ENCODE data around the gene LMCD1.

The LMCD1 gene

DNA sequence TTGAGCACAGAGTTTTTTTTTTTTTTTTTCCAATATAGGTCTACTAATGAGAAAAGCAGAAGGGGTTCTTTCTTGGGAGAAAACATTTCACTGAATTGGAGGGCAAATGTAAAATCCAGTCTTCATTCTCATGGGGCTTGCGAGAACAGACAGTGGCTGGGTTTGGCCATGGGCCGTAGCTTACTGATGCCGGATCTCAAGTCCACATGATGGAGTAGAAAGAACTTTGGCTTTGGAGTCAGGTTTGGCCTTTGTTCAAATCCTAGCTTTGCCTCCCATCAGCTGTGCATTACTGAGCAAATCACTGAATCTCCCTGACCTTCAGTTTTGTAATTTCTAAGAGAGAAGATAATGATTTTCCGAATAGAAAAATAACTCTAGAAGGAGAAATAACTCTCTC lies 59.7 kb downstream of the LMCD1 start:
- Histone ChIP-seq H3K36me3 (ENCODE audit: control insufficient read depth in 1 of 2, insufficient read depth in 2 of 2, low read depth in 1 of 2, low read length in 2 of 2) (peaks cover 16 to 20% of the 10 kb centered on the region in 2 experiments), H3K14ac (ENCODE audit: low read length in 2 of 2) (no peak overlapping the region), H3K9ac (ENCODE audit: low read length) (peak overlapping the region; percentile 81), H3K4me2 (ENCODE audit: low read length, poor library complexity, severe bottlenecking) (no peak overlapping the region), H2BK15ac (ENCODE audit: low read depth, poor library complexity, severe bottlenecking) (no peak overlapping the region), H3K79me1 (replicated peaks; ENCODE audit: low read length, poor library complexity, severe bottlenecking) (peaks cover 21% of the 10 kb centered on the region), H2BK5ac (ENCODE audit: low read depth, low read length, poor library complexity, severe bottlenecking) (no peak overlapping the region), H2AFZ (ENCODE audit: low read depth, low read length) (no peak overlapping the region), H3K9me3 (ENCODE audit: control insufficient read depth, low read length) (no peaks in the 10 kb centered on the region), H2AK5ac (ENCODE audit: low read length, severe bottlenecking) (peak overlapping the region; percentile 45), H4K91ac (ENCODE audit: low read length) (peak overlapping the region; percentile 9), H3K4ac (ENCODE audit: low read depth in 1 of 2, low read length in 2 of 2) (peak overlapping the region; percentile 15 to 42), H3K4me1 (ENCODE audit: control insufficient read depth, insufficient read depth, low read depth, low read length) (peaks cover 11% of the 10 kb centered on the region), H3K18ac (ENCODE audit: low read depth in 1 of 2, low read length in 2 of 2) (peak overlapping the region; percentile 40 to 44), H3K23ac (ENCODE audit: low read length in 2 of 2) (no peak overlapping the region), H3K27me3 (ENCODE audit: control insufficient read depth in 1 of 2, insufficient read depth in 1 of 2, low read length in 2 of 2) (no peaks in the 10 kb centered on the region), H4K8ac (ENCODE audit: low read length) (no peak overlapping the region), H2BK12ac (ENCODE audit: low read length in 2 of 2) (no peak overlapping the region), H2BK120ac (ENCODE audit: low read depth, low read length) (no peak overlapping the region), H3K4me3 (ENCODE audit: insufficient read depth in 1 of 2, low read depth in 1 of 2, low read length in 2 of 2) (no peak overlapping the region), H3K27ac (ENCODE audit: low read length, poor library complexity, severe bottlenecking) (no peak overlapping the region)
- DNase-seq: no peak
- 97% methylated on average over 4 of the region's 4 CpGs for WGBS

DNA sequence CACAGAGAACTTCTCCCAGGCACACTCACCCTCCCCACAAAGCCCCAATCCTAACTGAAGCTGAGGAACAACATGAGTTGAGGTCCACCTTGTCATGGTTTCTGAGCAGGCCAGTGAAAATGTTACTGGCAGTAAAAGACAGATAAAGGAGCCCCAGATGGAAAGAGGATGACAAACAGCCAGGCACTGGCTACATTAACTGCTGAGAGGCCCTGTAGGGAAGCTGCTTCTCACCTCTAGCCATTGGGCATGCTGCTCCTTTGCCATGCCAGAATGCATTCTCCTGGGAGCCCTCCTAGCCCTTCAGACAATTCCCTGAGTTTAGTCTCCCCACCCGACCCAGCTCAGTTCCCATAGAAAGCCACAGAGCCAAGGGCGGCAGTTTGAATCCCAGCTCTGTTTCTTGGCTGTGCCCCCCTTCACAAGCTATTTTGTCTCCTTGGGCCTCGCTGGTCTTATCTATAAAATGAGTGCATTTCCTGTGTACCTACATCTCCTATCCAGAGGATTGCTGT lies 60.5 kb downstream of the LMCD1 start:
- WGBS: 67% methylated on average over 2 of the region's 3 CpGs
- H2BK15ac ChIP-seq (ENCODE audit: low read depth, poor library complexity, severe bottlenecking): peak overlapping the region; percentile 21
- peak overlapping the region; percentile 79 to 81 for H2BK12ac ChIP-seq (ENCODE audit: low read length in 2 of 2)

DNA sequence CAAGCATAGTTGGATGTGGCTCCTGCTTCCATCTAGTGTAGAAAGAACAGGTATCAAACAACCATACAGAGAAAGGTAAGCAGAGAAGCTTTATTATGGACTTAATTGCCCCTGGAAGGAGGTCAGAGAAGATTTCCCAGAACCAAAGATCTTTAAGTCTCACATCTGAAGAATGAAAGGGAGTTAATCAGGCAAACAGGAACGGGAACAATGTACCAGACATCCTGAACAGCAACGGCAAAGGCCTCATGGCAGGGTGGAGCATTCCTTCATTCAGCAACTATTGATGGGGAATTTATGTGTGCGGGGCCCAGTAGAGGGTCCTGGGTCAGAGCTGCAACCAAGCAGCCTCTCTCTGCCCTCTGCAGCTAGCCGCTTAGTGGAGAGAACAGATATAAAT lies 61.5 kb downstream of the LMCD1 start:
- WGBS: 91% methylated on average over 3 of the region's 4 CpGs
- H3K4ac ChIP-seq (ENCODE audit: low read depth in 1 of 2, low read length in 2 of 2): no peak overlapping the region

More for the DNA sequence above, 60.5 kb downstream of the LMCD1 start:
- Histone ChIP-seq H3K79me1 (replicated peaks; ENCODE audit: low read length, poor library complexity, severe bottlenecking) (peaks cover 19% of the 10 kb centered on the region), H4K91ac (ENCODE audit: low read length) (peak overlapping the region; percentile 56), H3K9ac (ENCODE audit: low read length) (peak overlapping the region; percentile 81), H2AFZ (ENCODE audit: low read depth, low read length) (no peak overlapping the region), H4K8ac (ENCODE audit: low read length) (peak overlapping the region; percentile 48), H3K23ac (ENCODE audit: low read length in 2 of 2) (no peak overlapping the region), H3K36me3 (ENCODE audit: control insufficient read depth in 1 of 2, insufficient read depth in 2 of 2, low read depth in 1 of 2, low read length in 2 of 2) (peaks cover 16 to 28% of the 10 kb centered on the region in 2 experiments), H2BK120ac (ENCODE audit: low read depth, low read length) (peak overlapping the region; percentile 58), H3K27ac (ENCODE audit: low read length, poor library complexity, severe bottlenecking) (peak overlapping the region; percentile 15), H3K9me3 (ENCODE audit: control insufficient read depth, low read length) (no peaks in the 10 kb centered on the region), H3K18ac (ENCODE audit: low read depth in 1 of 2, low read length in 2 of 2) (peak overlapping the region; percentile 54 to 81), H3K14ac (ENCODE audit: low read length in 2 of 2) (no peak overlapping the region), H2AK5ac (ENCODE audit: low read length, severe bottlenecking) (peak overlapping the region; percentile 46), H3K4ac (ENCODE audit: low read depth in 1 of 2, low read length in 2 of 2) (peak overlapping the region; percentile 40 to 70), H3K4me2 (ENCODE audit: low read length, poor library complexity, severe bottlenecking) (no peak overlapping the region), H2BK5ac (ENCODE audit: low read depth, low read length, poor library complexity, severe bottlenecking) (no peak overlapping the region), H3K4me3 (ENCODE audit: insufficient read depth in 1 of 2, low read depth in 1 of 2, low read length in 2 of 2) (no peak overlapping the region), H3K27me3 (ENCODE audit: control insufficient read depth in 1 of 2, insufficient read depth in 1 of 2, low read length in 2 of 2) (no peaks in the 10 kb centered on the region), H3K4me1 (ENCODE audit: control insufficient read depth, insufficient read depth, low read depth, low read length) (peaks cover 9% of the 10 kb centered on the region)
- peak; percentile 29 for DNase-seq

DNA sequence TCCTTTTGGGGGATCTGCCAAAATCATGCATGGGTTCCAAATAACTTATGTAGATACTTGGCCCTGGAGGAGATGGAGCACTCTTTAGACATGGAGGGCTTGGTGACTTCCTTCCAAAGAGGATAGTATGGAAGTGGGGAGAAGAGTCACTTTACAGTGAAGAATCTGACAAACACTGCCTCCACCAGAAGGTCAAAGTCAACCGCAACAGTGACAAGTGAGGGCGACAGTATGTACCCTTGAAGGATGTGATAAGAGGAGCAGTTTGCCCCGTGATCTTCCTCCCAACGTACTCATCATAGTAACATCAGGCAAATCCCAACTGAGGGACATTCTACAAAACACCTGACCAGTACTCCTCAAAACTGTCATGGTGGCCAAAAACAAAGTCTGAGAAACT lies 62.0 kb downstream of the LMCD1 start:
- no peak overlapping the region for H3K4me3 ChIP-seq (ENCODE audit: insufficient read depth in 1 of 2, low read depth in 1 of 2, low read length in 2 of 2)
- 95% methylated on average over 3 of the region's 4 CpGs for WGBS

More for the DNA sequence above, 61.5 kb downstream of the LMCD1 start:
- no peak overlapping the region for H3K4me2 ChIP-seq (ENCODE audit: low read length, poor library complexity, severe bottlenecking)
- H2BK15ac ChIP-seq (ENCODE audit: low read depth, poor library complexity, severe bottlenecking): no peak overlapping the region
- no peak overlapping the region for H2BK5ac ChIP-seq (ENCODE audit: low read depth, low read length, poor library complexity, severe bottlenecking)
- no peak overlapping the region for H3K4me3 ChIP-seq (ENCODE audit: insufficient read depth in 1 of 2, low read depth in 1 of 2, low read length in 2 of 2)
- H2AK5ac ChIP-seq (ENCODE audit: low read length, severe bottlenecking): no peak overlapping the region
- no peaks in the 10 kb centered on the region for H3K27me3 ChIP-seq (ENCODE audit: control insufficient read depth in 1 of 2, insufficient read depth in 1 of 2, low read length in 2 of 2)
- peak overlapping the region in 1 of 2 experiments; percentile 21 for H3K18ac ChIP-seq (ENCODE audit: low read depth in 1 of 2, low read length in 2 of 2)
- no peaks in the 10 kb centered on the region for H3K9me3 ChIP-seq (ENCODE audit: control insufficient read depth, low read length)
- no peak overlapping the region for H3K27ac ChIP-seq (ENCODE audit: low read length, poor library complexity, severe bottlenecking)
- no peak overlapping the region for H3K14ac ChIP-seq (ENCODE audit: low read length in 2 of 2)
- peaks cover 9% of the 10 kb centered on the region for H3K4me1 ChIP-seq (ENCODE audit: control insufficient read depth, insufficient read depth, low read depth, low read length)
- peak overlapping the region; percentile 45 for H4K8ac ChIP-seq (ENCODE audit: low read length)
- H2BK120ac ChIP-seq (ENCODE audit: low read depth, low read length): no peak overlapping the region
- no peak overlapping the region for H2AFZ ChIP-seq (ENCODE audit: low read depth, low read length)
- H3K36me3 ChIP-seq (ENCODE audit: control insufficient read depth in 1 of 2, insufficient read depth in 2 of 2, low read depth in 1 of 2, low read length in 2 of 2): peaks cover 19 to 33% of the 10 kb centered on the region in 2 experiments
- H3K23ac ChIP-seq (ENCODE audit: low read length in 2 of 2): no peak overlapping the region
- no peak overlapping the region for H4K91ac ChIP-seq (ENCODE audit: low read length)
- no peak for DNase-seq
- H3K9ac ChIP-seq (ENCODE audit: low read length): no peak overlapping the region
- H3K79me1 ChIP-seq (replicated peaks; ENCODE audit: low read length, poor library complexity, severe bottlenecking): peaks cover 17% of the 10 kb centered on the region
- H2BK12ac ChIP-seq (ENCODE audit: low read length in 2 of 2): no peak overlapping the region

More for the DNA sequence above, 62.0 kb downstream of the LMCD1 start:
- Histone ChIP-seq H2BK5ac (ENCODE audit: low read depth, low read length, poor library complexity, severe bottlenecking) (no peak overlapping the region), H3K27me3 (ENCODE audit: control insufficient read depth in 1 of 2, insufficient read depth in 1 of 2, low read length in 2 of 2) (no peaks in the 10 kb centered on the region), H2BK12ac (ENCODE audit: low read length in 2 of 2) (no peak overlapping the region), H3K9ac (ENCODE audit: low read length) (no peak overlapping the region), H3K18ac (ENCODE audit: low read depth in 1 of 2, low read length in 2 of 2) (no peak overlapping the region), H3K14ac (ENCODE audit: low read length in 2 of 2) (no peak overlapping the region), H3K27ac (ENCODE audit: low read length, poor library complexity, severe bottlenecking) (no peak overlapping the region), H3K4ac (ENCODE audit: low read depth in 1 of 2, low read length in 2 of 2) (no peak overlapping the region), H4K91ac (ENCODE audit: low read length) (no peak overlapping the region), H3K4me2 (ENCODE audit: low read length, poor library complexity, severe bottlenecking) (no peak overlapping the region), H3K23ac (ENCODE audit: low read length in 2 of 2) (no peak overlapping the region), H3K36me3 (ENCODE audit: control insufficient read depth in 1 of 2, insufficient read depth in 2 of 2, low read depth in 1 of 2, low read length in 2 of 2) (peaks cover 21 to 32% of the 10 kb centered on the region in 2 experiments), H4K8ac (ENCODE audit: low read length) (no peak overlapping the region), H2BK120ac (ENCODE audit: low read depth, low read length) (no peak overlapping the region), H3K79me1 (replicated peaks; ENCODE audit: low read length, poor library complexity, severe bottlenecking) (peaks cover 17% of the 10 kb centered on the region), H2AK5ac (ENCODE audit: low read length, severe bottlenecking) (no peak overlapping the region), H3K9me3 (ENCODE audit: control insufficient read depth, low read length) (no peaks in the 10 kb centered on the region), H3K4me1 (ENCODE audit: control insufficient read depth, insufficient read depth, low read depth, low read length) (peaks cover 9% of the 10 kb centered on the region), H2BK15ac (ENCODE audit: low read depth, poor library complexity, severe bottlenecking) (no peak overlapping the region), H2AFZ (ENCODE audit: low read depth, low read length) (no peak overlapping the region)
- no peak for DNase-seq

All from mesenchymal stem cell (in vitro differentiated cells and primary cell).